Measurements from ENCODE around the gene SMIM43. TPM values are rescaled to one million over a fixed set of nuclear protein-coding genes. Genes with fewer than 3 reads are reported as not detected.

Gene SMIM43
- total RNA-seq, 1 experiment from 2014 or later, result not detected

GRCh38 chr4:121712001-121712651, 52.8 kb downstream of the SMIM43 start:
- no peak for DNase-seq (ENCODE audit: low read depth)
- in situ Hi-C loops (cut with HindIII; ENCODE audit: low pct_unique_long_range_greater_than_20kb, low sequenced_read_pairs), result no loop called here

- in situ Hi-C loops (cut with HindIII; ENCODE audit: low pct_unique_long_range_greater_than_20kb, low sequenced_read_pairs), result no loop called here
- peak; percentile 75 for DNase-seq (ENCODE audit: low read depth)
These were observed 53.5 kb downstream of the SMIM43 start for GRCh38 chr4:121711263-121712000.

DNA sequence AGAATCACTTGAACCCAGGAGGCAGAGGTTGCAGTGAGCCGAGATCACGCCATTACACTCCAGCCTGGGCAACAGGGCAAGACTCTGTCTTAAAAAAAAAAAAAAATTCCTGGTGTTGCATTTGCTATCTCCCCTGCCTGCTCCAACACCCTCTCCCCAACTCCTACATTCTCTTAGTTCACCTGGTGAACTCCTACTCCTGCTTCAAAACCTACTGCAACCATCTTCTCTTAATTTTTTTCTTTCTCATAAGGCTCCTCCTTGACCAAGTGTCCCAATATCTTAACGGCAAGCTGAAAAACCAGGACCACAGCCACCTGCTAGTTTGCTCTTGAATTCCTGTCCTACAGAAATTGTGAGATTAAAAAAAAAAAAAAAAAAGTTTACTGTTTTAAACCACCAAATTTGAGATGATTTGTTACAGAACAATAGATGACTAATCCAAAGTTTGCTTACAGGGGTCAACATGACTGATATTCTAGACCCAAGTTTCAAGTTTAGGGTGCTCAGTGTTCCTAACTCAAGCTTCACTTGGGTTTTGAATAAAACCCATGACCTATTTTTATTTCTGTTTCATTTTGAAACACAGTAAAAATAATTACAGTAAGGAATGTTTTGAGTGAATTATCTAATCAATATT, 55.1 kb downstream of the SMIM43 start:
- DNase-seq (ENCODE audit: low read depth), result no peak
- in situ Hi-C loops (cut with HindIII; ENCODE audit: low pct_unique_long_range_greater_than_20kb, low sequenced_read_pairs), result no loop called here

Other genes starting within 250 kb of the SMIM43 start
- 255 and 278 TPM in 2 replicates for gene ANXA5, start 68.2 kb downstream of the SMIM43 start, total RNA-seq (2014; rRNA removed; shearing (Covaris generic); ENCODE audit: low replicate concordance)
- gene EXOSC9, start 36.2 kb upstream of the SMIM43 start, total RNA-seq (2014; rRNA removed; shearing (Covaris generic); ENCODE audit: low replicate concordance), result 40.9 and 53.4 TPM in 2 replicates
- gene CCNA2, start 58.7 kb upstream of the SMIM43 start, total RNA-seq (2014; rRNA removed; shearing (Covaris generic); ENCODE audit: low replicate concordance), result 106 and 119 TPM in 2 replicates
- 3.2 and 16.8 TPM in 2 replicates for gene BBS7, start 105.3 kb upstream of the SMIM43 start, total RNA-seq (2014; rRNA removed; shearing (Covaris generic); ENCODE audit: low replicate concordance)
- gene TRPC3, start 186.9 kb upstream of the SMIM43 start, total RNA-seq (2014; rRNA removed; shearing (Covaris generic); ENCODE audit: low replicate concordance), result 0.98 TPM in 1 of 2 replicates, not detected in the other

All from Caki2 (cell line).